ENCODE results near the gene DIPK1B.

DIPK1B gene

GRCh38 chr9:136711751-136712689 is at the start of gene DIPK1B:
Gene DIPK1B, plus strand, starts transcription at chr9:136712572. Its CDS starts 94 bp downstream, at chr9:136712666.
- DNase-seq, result no peak

DNA sequence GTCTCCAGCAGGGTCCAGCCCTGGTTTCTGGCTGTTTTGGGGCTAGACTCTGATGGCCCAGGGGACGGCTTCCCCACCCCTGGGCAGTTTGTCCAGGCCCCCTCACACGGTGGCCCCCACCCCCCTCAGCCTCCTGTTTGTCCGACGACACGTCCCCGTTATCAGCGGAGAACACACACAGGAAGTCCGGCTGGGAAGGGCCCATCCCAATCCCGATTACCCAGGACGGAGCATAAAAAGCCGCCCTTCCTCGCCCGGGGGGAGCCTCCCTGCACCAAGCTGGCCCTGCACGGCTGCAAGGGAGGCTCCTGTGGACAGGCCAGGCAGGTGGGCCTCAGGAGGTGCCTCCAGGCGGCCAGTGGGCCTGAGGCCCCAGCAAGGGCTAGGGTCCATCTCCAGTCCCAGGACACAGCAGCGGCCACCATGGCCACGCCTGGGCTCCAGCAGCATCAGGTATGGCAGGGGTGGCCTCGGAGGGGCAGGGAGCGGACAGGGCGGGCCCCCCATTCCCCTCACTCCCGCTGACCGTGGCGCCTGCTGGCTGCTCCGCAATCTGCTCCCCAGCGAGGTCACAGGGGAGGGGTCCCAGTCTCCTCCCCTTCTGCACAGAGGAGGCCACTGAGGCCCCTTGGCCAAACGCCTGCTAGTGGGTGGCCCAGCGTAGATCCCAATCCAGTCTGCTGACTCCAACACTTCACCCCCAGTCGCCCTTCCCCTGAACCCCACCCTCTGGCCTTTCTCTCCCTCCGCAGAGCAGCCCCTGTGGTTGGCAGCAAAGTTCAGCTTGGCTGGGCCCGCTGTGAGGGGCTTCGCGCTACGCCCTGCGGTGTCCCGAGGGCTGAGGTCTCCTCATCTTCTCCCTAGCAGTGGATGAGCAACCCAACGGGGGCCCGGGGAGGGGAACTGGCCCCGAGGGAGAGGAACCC is 49.5 kb upstream of the DIPK1B start, which contains the start of gene EGFL7:
EGFL7 (plus strand) TSS at position 261 of the 926 bp plus-strand sequence. CDS start 5,367 bp downstream, outside the sequence.
- DNase-seq, result no peak

DNA sequence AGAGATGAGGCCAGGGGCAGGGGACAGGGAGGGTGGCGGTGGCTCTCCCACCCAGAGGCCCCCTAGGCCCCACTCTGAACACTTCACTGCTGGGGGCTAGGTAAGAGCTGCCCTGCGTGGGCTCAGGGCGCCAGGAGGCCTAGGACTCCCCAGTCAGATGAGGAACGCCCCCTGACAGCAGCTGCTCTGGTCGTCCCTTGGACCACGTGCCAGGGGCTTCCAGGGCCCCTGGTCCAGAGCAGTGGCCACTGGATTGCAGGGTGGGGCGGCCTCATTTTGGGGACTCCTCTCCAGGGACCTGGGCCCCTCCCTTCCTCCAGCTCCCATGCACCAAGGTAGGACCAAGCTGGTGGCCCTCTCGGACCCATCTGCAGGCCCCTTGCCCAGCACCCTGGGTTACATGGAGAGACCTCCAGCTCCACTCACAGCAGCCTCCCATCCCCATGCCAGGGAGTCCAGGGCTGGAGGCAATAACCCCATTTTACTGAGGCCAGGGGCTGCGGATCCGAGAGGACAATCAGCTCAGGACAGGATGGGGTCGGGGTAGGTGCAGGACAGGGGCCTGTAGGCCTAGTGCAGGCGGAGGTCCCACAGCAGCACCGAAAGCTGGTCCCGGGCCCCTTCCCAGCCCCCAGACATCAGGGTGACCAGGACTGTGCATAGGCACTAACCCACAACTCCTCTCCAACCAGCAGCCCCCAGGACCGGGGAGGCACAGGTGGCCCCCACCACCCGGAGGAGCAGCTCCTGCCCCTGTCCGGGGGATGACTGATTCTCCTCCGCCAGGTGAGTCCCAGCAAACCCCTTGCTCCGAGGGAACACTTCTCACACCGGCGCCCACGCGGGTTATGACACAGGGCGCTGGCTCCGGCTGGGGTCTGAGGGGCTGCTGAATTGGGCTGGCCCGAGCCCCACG is 48.1 kb upstream of the DIPK1B start:
- no peak for DNase-seq

GRCh38 chr9:136665111-136665703 is 47.2 kb upstream of the DIPK1B start:
- peak; percentile 18 to 32 for DNase-seq

DNA sequence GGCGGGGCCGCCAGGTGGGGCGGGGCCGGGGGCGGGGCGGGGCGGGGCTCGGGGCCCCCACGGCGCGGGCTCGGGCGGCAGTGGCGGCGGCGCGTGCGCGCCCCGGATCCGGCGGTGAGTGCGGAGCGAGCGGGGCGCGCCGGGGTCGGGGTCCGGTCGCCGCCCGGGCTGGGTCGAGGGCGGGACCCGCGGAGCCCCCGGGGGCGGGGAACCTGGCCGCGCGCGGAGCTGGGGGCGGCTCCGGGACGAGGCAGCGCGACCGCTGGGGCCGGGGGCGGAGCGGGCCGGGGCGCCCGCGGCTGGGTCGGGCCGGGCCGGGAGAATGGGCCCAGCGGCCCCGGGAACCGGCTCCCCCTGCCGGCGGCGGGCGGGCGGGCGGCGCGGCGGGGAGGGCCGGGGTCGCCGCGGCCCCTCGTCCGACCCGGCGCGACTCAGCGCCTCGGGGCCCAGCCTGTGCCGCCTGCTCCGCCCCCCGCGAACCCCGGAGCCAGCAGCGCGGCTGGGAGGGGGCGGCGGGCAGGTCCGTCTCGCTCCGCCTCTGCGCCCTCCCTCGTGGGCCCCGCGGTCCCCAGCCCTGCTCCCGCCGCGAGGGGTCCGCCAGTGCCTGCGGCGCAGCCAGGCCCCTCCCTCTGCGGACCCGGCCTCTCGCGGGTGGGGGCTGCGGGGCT is 46.5 kb upstream of the DIPK1B start:
- peak; percentile 27 to 28 for DNase-seq

- no peak for DNase-seq
Observed at GRCh38 chr9:136666372-136667213, 45.8 kb upstream of the DIPK1B start.

DNA sequence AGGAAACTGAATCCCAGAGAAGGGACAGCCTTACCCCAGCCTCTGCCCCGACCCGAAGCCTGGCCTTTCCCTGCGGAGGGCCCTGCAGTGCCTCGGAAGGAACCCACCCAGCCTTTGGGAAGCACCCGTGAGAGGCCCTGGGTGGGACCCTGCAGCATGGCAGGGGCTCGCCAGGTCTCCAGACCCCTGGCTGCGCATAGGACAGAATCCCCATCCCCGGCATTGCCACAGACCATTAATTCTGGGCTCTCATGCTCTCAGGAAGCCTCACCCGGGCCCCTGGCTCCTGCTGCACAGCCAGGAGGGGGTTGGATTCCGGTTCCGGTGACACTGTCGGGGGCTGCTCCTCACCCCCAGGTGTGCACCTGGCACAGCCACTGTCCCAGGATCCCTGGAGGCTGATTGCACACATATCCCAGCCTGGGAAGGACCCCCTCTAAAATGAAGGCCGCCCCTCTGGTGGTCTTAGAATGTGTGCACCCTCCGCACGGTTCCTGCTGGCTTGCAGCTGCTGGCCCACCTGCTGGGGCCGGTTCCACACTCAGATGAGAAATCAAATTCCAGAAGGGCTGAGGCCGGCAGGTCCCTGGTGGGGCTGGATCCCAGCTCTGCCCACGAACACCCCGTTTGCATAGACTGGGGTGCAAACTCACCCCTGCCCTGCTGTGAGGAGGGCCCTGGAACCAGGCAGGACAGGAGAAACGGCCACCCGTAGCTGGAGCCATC is 45.0 kb upstream of the DIPK1B start:
- no peak for DNase-seq

DNA sequence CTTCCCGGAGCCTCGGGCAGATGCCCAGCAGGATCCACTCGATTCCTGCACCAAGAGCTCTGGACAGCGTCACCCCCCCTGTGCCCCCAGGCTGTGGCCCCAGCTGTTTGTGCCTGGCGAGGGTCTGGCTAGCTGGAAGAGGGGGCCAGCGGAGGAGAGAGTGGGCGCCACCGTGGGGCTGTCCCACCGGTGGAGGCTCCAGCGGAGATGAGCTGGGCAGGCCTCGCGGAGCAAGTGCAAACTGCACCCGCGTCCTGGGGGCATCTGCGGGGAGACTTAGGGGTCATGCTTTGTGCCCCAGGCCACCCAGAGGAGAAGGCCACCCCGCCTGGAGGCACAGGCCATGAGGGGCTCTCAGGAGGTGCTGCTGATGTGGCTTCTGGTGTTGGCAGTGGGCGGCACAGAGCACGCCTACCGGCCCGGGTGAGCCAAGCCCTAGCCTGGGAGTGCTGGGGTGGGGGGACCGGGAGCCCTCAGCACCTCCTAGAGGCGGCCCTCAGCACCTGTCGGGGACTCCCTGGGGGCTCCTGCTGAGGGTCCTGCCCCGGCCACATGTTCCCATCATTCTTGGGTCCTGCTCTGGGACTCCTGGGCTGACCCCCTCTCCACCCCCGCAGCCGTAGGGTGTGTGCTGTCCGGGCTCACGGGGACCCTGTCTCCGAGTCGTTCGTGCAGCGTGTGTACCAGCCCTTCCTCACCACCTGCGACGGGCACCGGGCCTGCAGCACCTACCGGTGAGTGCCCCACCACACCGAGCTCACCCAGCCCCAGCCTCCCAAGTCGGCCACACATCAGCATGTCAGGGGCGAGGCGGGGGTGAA is 44.2 kb upstream of the DIPK1B start:
- no peak for DNase-seq

DNA sequence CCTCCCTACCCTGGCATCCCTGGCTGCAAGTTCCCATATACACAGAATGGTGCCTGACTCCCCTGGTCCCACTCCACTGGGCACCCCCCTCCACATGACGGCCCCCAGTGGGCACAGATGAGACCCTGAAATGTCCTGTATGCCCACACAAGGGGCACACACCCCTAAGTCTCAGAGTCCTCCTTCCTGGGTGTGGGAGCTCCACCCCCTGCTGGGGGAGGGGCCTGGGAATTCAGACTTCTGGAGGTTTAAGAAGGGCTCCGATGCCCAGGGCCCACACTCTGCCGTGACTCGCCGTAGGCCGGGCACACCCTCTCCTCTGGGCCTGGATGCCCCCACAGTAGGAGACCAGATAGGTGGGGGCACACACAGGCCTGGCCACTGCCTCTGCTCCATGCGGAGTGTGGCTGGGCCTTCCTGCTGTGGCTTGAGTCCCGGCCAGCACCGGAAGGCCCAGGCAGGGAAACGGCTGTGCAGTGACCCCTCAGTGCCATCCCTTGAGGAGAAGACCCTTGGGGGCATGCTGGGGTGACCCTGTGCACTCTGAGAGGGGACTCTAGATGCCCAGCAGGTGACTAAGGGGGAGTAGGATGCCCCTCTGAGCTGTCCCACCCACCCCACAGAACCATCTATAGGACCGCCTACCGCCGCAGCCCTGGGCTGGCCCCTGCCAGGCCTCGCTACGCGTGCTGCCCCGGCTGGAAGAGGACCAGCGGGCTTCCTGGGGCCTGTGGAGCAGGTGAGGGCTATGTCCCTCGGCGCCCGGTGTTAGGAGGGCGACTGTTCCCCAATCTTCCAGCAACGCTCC is 43.2 kb upstream of the DIPK1B start:
- DNase-seq, result no peak

- no peak for DNase-seq
Observed at GRCh38 chr9:136669791-136670464, 42.4 kb upstream of the DIPK1B start.

DNA sequence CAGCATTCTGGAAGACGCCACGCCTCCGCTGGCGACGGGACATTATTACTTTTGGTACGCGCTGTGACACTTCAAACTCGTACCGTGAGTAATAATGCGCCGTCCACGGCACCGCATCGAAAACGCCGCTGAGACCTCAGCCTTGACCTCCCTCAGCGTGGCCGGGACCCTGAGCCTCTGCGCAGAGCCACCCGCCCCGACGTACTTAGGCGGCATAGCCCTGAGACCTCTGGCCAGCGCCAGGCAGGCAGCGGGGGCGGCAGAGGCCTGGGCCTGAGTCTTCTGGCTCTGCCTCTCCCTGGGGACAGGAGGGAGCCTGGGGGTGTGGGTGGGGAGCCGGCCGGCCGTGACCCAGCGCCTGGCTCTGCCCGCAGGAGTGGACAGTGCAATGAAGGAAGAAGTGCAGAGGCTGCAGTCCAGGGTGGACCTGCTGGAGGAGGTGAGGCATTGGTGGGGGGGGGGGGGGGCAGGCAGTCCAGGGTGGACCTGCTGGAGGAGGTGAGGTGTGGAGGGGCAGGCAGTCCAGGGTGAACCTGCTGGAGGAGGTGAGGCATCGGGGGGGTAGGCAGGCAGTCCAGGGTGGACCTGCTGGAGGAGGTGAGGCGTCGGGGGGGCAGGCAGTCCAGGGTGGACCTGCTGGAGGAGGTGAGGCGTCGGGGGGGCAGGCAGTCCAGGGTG is 41.7 kb upstream of the DIPK1B start:
- no peak for DNase-seq

- DNase-seq, result no peak
Observed at GRCh38 chr9:136671254-136671614, 41.1 kb upstream of the DIPK1B start.

- peak; percentile 45 to 55 for DNase-seq
Observed at GRCh38 chr9:136671646-136672430, 40.5 kb upstream of the DIPK1B start.

DNA sequence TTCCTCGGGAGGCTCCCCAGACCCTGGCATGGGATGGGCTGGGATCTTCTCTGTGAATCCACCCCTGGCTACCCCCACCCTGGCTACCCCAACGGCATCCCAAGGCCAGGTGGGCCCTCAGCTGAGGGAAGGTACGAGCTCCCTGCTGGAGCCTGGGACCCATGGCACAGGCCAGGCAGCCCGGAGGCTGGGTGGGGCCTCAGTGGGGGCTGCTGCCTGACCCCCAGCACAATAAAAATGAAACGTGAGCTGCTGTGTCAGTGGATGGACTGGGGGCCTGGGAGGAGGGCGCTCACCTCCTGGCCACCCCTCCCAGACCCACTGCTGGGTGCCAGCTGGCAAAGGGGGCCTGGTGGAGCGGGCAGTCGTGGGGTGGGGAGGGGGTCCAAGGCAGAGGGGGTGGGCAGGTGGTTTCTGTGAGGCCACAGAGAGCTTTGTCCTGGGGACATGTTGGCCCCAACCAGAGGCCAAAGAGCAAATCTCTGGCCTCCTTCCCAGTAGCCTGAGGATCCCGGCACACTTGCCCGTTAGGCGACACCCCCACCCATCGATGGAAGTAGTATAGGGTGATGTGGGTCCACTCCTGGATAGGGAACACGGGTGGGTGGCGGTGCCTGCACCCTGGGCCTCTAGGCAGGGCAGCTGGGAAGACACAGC is 39.8 kb upstream of the DIPK1B start:
- no peak for DNase-seq
